Epithelial cell of proximal tubule (primary cell): ENCODE measurements around the gene C2CD2. TPM values are rescaled to one million over a fixed set of nuclear protein-coding genes. Genes with fewer than 3 reads are reported as not detected.

ENCODE experiments used
- DNase-seq: peaks from one replicate; pipeline ENCODE4 v3.0.0-alpha.2; 2011; ENCODE audit warnings: low read depth
- H3K4me3 ChIP-seq: 2 replicates; pipeline ENCODE4 v1.5.1; 2011; ENCODE audit warnings: low read depth, mild to moderate bottlenecking, low read length
- total RNA-seq: library from RNA; depleted of rRNA; stranded (reverse); fragments of >200 nt; gene quantifications from 2 replicates; pipeline ENCODE4 v1.2.3, GENCODE V29; 2015
- TF ChIP-seq, protein P1 (sequence below): conservative IDR thresholded peaks from 2 replicates; pipeline ENCODE4 v1.5.1; 2012; ENCODE audit warnings: low read depth, mild to moderate bottlenecking, low read length

The C2CD2 gene
- total RNA-seq, 1 donor from 2014 or later, result 7.1 TPM

DNA sequence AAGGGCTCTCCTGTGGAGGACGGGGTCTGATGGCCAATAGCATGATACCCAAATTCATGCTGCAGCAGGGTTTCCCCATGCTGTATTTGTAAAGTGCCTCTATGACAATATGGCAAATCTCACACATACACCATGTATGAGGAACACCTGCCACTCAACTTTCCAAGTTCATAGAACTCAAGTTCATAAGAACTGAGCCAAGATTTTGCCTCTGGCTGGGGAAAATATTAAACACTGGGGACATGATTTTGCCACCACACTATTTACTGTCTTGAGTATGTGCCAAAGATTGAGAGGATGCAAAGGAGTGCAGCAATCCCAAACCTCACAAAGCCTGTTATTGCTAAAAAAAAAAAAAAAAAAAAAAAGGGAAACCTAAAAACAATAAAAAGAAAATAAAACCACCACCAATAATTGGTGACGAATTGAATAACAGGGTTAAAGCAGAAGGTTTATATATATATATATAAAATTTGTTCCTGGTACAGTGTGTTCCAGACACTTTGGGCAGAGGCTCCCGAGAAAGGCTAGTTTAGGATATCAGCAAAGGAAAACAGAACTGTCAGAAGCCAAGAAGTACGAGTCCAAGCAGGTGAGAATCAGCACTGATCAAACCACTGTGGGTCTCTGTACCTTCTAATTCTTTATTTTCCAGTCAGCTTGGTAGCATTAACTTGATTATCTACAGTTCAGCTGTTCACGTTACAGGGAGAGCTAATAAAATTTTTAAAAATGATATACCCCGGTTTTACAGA lies 32.0 kb upstream of the C2CD2 start:
- TF ChIP-seq, protein P1, sequence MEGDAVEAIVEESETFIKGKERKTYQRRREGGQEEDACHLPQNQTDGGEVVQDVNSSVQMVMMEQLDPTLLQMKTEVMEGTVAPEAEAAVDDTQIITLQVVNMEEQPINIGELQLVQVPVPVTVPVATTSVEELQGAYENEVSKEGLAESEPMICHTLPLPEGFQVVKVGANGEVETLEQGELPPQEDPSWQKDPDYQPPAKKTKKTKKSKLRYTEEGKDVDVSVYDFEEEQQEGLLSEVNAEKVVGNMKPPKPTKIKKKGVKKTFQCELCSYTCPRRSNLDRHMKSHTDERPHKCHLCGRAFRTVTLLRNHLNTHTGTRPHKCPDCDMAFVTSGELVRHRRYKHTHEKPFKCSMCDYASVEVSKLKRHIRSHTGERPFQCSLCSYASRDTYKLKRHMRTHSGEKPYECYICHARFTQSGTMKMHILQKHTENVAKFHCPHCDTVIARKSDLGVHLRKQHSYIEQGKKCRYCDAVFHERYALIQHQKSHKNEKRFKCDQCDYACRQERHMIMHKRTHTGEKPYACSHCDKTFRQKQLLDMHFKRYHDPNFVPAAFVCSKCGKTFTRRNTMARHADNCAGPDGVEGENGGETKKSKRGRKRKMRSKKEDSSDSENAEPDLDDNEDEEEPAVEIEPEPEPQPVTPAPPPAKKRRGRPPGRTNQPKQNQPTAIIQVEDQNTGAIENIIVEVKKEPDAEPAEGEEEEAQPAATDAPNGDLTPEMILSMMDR, result no peak
- no peak overlapping the region for H3K4me3 ChIP-seq
- DNase-seq, result no peak

DNA sequence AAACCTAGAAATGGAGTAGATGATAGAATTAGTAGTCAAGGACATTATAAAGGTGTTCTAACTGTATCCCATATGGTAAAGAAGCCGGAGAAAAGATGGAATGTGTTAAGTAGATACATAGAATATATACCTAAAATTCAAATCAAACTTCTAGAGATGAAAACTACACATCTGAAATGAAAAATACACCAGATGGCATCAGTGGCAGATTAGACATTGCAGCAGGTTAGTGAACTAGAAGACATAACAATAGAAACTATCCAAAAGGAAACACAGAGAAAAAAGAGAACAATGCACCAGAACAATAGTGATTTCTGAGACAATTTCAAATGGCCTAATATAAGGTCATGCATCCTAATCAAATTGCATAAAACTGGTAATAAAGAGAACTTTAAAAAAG lies 29.4 kb upstream of the C2CD2 start:
- TF ChIP-seq, protein P1, result no peak
- no peak for DNase-seq

DNA sequence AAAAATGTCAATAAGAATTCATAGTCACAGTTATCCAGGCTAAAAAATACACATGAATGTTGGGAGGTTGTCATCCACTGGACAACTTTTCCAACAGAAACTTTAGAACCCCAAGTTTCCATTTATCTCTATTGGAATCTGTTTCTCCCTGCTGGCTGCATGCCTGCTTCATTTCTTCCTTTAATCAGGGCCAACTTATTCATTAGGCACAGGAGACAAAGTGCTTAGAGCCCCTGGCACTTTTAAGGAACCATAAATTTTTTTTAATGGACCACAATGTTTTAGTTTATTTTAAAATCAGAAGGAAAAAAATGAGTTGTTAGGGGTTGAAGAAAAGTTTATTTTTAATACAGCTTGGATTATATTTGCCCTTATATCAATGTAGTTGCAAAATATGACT lies 26.7 kb upstream of the C2CD2 start:
- no peak overlapping the region for H3K4me3 ChIP-seq
- DNase-seq, result no peak
- TF ChIP-seq, protein P1, result no peak

More for the DNA sequence above, 29.4 kb upstream of the C2CD2 start:
- no peak overlapping the region for H3K4me3 ChIP-seq

DNA sequence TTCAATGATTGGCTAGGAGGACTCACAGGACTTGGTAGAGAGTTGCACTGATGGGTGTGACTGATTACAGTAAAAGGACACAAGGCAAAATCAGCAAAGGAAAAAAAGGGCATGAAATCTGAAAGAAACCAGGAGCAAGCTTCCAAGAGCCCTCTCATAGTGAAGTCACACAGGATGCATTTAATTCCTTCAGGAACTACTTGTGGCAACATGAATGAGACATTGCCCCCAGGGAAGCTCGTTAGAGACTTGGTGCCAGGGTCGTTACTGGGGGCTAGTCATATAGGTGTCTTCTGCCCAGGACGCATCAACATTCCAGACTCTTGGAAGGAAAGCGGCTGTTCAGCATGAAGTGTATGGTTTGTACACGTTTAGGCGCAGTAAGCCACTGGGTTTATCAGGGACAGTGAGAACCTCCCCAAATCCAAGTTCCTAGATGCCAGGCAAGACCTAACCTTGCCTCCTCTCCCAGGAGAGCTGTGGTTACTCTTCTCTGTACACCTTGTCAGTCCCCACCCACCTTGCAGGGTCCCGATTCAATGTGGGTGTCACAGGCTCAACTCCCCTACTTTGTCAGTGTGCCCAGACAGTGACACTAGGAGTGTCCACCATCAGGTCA lies 26.0 kb upstream of the C2CD2 start:
- H3K4me3 ChIP-seq, result no peak overlapping the region
- DNase-seq, result no peak
- TF ChIP-seq, protein P1, result no peak

DNA sequence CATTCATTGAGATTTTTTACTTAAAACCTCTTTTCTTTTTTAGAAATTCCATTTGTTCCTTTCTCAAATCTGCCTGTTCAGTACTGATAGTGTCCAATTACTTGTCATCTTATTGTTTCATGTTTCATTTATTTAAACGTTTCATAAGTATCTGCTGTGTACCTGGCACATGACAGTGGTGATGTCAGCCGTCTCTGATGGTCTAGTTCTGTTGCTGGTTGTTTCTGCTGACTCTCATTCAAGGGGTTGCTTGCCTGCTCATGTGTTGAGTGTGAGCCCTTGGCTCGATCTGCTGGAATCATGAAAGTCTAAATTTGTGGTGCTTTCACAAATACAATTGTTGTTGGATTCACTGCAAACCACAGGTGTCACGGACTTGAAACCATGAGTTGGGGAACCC lies 25.5 kb upstream of the C2CD2 start:
- TF ChIP-seq, protein P1, result no peak
- DNase-seq, result no peak
- H3K4me3 ChIP-seq, result no peak overlapping the region

DNA sequence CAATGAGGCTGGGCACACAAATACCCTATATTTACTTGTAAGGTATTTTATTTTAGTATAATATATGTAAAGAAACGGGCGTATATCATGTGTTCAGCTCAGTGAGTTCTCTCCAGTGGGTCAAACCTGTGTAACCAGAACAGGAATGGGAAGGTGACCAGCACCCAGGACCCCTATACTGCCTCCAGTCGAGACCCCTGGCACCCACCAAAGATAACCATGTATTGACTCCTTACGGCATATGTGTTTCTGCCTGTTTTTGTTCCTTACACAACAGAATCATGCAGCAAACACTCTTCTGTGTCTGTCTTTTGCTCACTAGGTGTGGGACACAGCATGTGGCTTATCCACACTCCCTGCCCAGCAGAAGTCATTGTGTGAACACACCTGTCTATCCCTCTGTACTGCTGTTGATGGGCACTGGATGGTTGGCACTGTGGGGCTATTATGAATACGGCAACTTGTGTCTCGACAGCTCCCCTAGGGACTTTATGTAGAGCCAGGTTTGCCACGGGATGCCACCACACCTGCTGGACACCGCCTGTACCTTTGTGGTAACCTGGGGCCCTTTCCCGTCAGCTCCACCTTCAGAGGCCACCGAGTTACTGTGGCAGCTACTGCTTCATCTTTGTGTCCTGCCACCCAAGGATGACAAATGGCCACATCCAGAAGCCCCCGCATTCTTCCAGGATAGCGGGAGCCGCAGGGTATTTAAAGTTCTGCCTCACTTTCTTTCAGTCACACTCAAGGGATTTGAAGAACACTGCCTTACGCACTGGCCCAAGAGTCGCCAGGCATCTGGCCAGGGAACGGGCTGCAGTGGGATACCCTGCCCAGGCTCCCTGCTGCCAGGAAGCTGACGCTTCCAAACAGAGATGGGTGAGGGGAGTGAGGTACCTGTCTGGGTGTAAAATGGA lies 23.5 kb upstream of the C2CD2 start:
- no peak for DNase-seq
- no peak overlapping the region for H3K4me3 ChIP-seq
- TF ChIP-seq, protein P1, result no peak
